ENCODE measurements around the gene ATF4. TPM values are rescaled to one million over a fixed set of nuclear protein-coding genes. Genes with fewer than 3 reads are reported as not detected.

The ATF4 gene
- total RNA-seq, 6 donors from 2014 or later: 255 to 402 (median 364) TPM

GRCh38 chr22:39501644-39502108, 18.7 kb upstream of the ATF4 start:
- ATAC-seq (ENCODE audit: low FRiP score in 2 of 2) (no peak), DNase-seq (no peak)
- H3K27me3 ChIP-seq: no peaks in the 10 kb centered on the region
- H3K27ac ChIP-seq: peak overlapping the region; percentile 70 to 89 (median 84)
- H3K9me3 ChIP-seq: no peaks in the 10 kb centered on the region
- WGBS, 2 donors: 37 to 56% methylated on average over 8 to 13 of the region's 13 CpGs
- TF ChIP-seq POLR2A (IDR thresholded peaks at IDR 0.05) (no peak), EP300 (IDR thresholded peaks at IDR 0.05) (no peak), POLR2AphosphoS5 (IDR thresholded peaks at IDR 0.05) (no peak), CTCF (IDR thresholded peaks at IDR 0.05) (peak in 1 of 6 experiments; percentile 8)
- H3K4me3 ChIP-seq: peak overlapping the region in 3 of 4 donors; percentile 84 to 100 (median 88)
- peaks cover 26 to 35% (median 32%) of the 10 kb centered on the region in 4 donors for H3K4me1 ChIP-seq
- H3K36me3 ChIP-seq: peaks cover 14 to 28% (median 24%) of the 10 kb centered on the region in 4 donors

GRCh38 chr22:39502109-39502788, 18.1 kb upstream of the ATF4 start, which contains the start of gene MIEF1:
Gene MIEF1, plus strand, starts transcription at chr22:39502290. Its CDS starts 9,005 bp downstream, at chr22:39511295.
- Histone ChIP-seq H3K36me3 (peaks cover 19 to 34% (median 29%) of the 10 kb centered on the region in 4 donors), H3K27me3 (no peaks in the 10 kb centered on the region), H3K4me1 (peaks cover 26 to 34% (median 32%) of the 10 kb centered on the region in 4 donors), H3K4me3 (peak within 1 kb of the TSS; percentile 84 to 100 (median 94)), H3K9me3 (no peaks in the 10 kb centered on the region), H3K27ac (peak within 1 kb of the TSS; percentile 78 to 89 (median 84))
- DNase-seq (peak; percentile 96 to 99), ATAC-seq (ENCODE audit: low FRiP score in 2 of 2) (peak; percentile 99)
- TF ChIP-seq POLR2A (IDR thresholded peaks at IDR 0.05): peak in 2 of 4 donors; percentile 24 to 62
- no peak for TF ChIP-seq EP300 (IDR thresholded peaks at IDR 0.05)
- peak; percentile 88 to 95 for TF ChIP-seq POLR2AphosphoS5 (IDR thresholded peaks at IDR 0.05)
- peak in 2 of 6 experiments; percentile 7 to 32 for TF ChIP-seq CTCF (IDR thresholded peaks at IDR 0.05)
- 0% methylated on average over 5 to 50 of the region's 58 CpGs for WGBS, 2 donors

- H3K4me1 ChIP-seq: peaks cover 26 to 34% (median 32%) of the 10 kb centered on the region in 4 donors
- 8 to 10% methylated on average over 18 of the region's 18 CpGs for WGBS, 2 donors
- DNase-seq (no peak), ATAC-seq (ENCODE audit: low FRiP score in 2 of 2) (no peak)
- H3K36me3 ChIP-seq: peaks cover 19 to 40% (median 33%) of the 10 kb centered on the region in 4 donors
- H3K9me3 ChIP-seq: no peaks in the 10 kb centered on the region
- peak overlapping the region; percentile 84 to 100 (median 94) for H3K4me3 ChIP-seq
- TF ChIP-seq POLR2AphosphoS5 (IDR thresholded peaks at IDR 0.05) (no peak), EP300 (IDR thresholded peaks at IDR 0.05) (no peak), POLR2A (IDR thresholded peaks at IDR 0.05) (no peak), CTCF (IDR thresholded peaks at IDR 0.05) (no peak)
- H3K27ac ChIP-seq: peak overlapping the region; percentile 78 to 89 (median 84)
- no peaks in the 10 kb centered on the region for H3K27me3 ChIP-seq
Measured at GRCh38 chr22:39502789-39503409, 17.5 kb upstream of the ATF4 start.

GRCh38 chr22:39503630-39504029, 16.7 kb upstream of the ATF4 start:
- 64 to 73% methylated on average over 6 of the region's 6 CpGs for WGBS, 2 donors
- Histone ChIP-seq H3K4me1 (peaks cover 25 to 34% (median 28%) of the 10 kb centered on the region in 4 donors), H3K9me3 (no peaks in the 10 kb centered on the region), H3K4me3 (peak overlapping the region in 1 of 4 donors; percentile 84), H3K27ac (no peak overlapping the region), H3K27me3 (no peaks in the 10 kb centered on the region), H3K36me3 (peaks cover 19 to 48% (median 38%) of the 10 kb centered on the region in 4 donors)
- DNase-seq: no peak
- ATAC-seq (ENCODE audit: low FRiP score in 2 of 2): no peak
- TF ChIP-seq POLR2A (IDR thresholded peaks at IDR 0.05) (no peak), CTCF (IDR thresholded peaks at IDR 0.05) (no peak), EP300 (IDR thresholded peaks at IDR 0.05) (no peak), POLR2AphosphoS5 (IDR thresholded peaks at IDR 0.05) (no peak)
